ENCODE measurements around the gene ITPR2. TPM values are rescaled to one million over a fixed set of nuclear protein-coding genes. Genes with fewer than 3 reads are reported as not detected.

ITPR2 gene
- total RNA-seq, 3 donors from 2014 or later = 33.3 to 60.8 (median 54.0) TPM

DNA sequence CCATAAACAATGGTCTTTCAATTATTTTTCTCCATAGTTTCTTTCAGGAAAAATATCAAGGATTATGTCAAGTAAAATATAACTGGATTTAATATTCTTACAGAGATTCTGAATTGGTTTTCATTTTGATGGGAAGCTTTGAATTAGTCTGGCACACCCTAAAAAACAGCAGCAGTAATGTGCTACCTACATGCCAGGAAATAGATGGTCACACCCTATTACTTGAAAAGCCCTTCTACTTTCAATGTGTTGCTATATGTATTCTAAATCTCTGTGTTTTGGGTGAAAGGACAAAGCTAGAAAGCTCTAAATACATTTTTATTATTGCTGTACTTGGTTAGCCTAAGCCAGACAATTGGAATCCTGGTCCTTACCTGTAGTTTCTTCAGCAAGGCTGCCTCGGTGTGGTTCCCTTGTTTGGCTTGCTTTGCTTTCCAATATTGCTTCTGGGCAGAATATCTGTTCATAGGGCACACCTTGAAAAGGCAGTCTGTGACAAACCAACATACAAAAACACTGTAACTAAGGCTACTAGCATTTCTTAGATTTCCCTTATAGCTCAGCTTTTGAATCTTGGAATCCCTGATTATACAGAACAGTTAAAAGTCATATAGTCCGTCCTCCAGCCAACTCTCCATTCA, 107.6 kb downstream of the ITPR2 start:
- H3K4me1 ChIP-seq (ENCODE audit: low read depth) = no peaks in the 10 kb centered on the region
- no peaks in the 10 kb centered on the region for H3K36me3 ChIP-seq (ENCODE audit: low read depth)
- intact Hi-C loops (cut with DNase I, micrococcal nuclease) = no loop called here
- no peak overlapping the region for H3K4me3 ChIP-seq
- TF ChIP-seq, protein P1, sequence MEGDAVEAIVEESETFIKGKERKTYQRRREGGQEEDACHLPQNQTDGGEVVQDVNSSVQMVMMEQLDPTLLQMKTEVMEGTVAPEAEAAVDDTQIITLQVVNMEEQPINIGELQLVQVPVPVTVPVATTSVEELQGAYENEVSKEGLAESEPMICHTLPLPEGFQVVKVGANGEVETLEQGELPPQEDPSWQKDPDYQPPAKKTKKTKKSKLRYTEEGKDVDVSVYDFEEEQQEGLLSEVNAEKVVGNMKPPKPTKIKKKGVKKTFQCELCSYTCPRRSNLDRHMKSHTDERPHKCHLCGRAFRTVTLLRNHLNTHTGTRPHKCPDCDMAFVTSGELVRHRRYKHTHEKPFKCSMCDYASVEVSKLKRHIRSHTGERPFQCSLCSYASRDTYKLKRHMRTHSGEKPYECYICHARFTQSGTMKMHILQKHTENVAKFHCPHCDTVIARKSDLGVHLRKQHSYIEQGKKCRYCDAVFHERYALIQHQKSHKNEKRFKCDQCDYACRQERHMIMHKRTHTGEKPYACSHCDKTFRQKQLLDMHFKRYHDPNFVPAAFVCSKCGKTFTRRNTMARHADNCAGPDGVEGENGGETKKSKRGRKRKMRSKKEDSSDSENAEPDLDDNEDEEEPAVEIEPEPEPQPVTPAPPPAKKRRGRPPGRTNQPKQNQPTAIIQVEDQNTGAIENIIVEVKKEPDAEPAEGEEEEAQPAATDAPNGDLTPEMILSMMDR (IDR thresholded peaks at IDR 0.05) = no peak
- H3K9me3 ChIP-seq = no peaks in the 10 kb centered on the region
- no peak for ATAC-seq
- no peak for DNase-seq

DNA sequence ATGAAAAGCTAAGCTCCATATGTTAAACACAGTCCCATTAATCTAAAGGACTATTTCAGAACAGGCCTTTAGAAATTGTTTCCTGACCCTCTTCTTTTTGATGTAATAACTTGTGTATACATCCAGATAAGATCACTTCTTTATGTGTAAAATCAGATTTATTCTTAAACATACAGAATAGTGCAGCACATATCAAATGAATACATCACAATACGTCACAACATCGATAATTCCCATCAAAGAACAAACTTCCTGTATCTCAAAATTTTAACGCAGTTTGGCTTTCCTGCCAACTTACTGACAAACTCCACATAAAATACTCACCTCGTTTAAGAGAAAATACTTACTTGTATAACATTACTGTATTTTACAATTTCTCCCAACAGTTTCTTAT, 108.7 kb downstream of the ITPR2 start:
- intact Hi-C loops (cut with DNase I, micrococcal nuclease) = no loop called here
- H3K36me3 ChIP-seq (ENCODE audit: low read depth) = no peaks in the 10 kb centered on the region
- no peak overlapping the region for H3K4me3 ChIP-seq
- no peak for DNase-seq
- no peaks in the 10 kb centered on the region for H3K4me1 ChIP-seq (ENCODE audit: low read depth)
- no peaks in the 10 kb centered on the region for H3K9me3 ChIP-seq
- no peak for ATAC-seq
- TF ChIP-seq, protein P1 (IDR thresholded peaks at IDR 0.05) = no peak

DNA sequence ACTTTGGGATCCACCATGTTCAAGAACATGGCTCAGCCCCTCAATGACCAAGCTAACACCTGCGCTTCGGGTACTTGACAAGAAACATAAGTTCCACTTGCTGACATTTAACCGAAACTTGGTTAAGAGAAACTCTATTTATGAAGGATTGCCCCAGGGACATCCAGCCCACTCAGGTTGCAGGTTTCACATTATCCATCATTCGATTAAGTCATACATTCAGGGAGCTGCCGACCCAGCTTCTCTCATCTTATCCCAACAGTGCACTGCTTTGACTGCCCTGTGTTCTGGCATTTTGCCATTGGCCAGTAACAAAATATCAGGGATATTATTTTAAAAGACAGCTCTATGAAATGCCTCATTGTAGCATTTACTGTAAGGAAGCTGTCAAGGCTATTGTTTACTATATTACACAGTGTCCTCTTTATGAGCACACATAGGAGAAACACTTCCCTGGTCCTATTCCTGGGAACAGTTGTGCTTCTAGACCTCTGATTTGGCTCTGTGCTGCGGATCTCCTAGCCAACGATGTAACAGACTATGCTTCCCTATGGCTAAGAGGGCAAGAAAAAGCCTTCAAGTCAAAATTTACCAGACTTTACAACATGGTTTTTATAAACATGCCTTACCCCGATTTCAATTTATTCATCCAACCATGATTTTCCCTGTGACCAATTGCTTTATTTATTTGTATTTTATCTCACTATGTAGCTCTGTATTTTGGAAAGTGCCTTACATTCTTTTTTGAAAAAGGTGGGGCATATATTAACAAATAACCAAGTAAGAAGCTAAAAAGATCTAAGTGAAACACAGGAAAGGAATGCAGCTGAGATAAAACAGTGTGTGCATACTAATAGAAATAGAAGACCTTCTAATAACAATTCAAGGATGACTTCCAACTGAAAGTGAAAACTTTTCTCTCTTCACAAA, 109.3 kb downstream of the ITPR2 start:
- Histone ChIP-seq H3K9me3 (no peaks in the 10 kb centered on the region), H3K4me3 (no peak overlapping the region), H3K36me3 (ENCODE audit: low read depth) (no peaks in the 10 kb centered on the region), H3K4me1 (ENCODE audit: low read depth) (no peaks in the 10 kb centered on the region)
- TF ChIP-seq, protein P1 (IDR thresholded peaks at IDR 0.05) = no peak
- DNase-seq (no peak), ATAC-seq (peak; percentile 34)
- intact Hi-C loops (cut with DNase I, micrococcal nuclease) = no loop called here

DNA sequence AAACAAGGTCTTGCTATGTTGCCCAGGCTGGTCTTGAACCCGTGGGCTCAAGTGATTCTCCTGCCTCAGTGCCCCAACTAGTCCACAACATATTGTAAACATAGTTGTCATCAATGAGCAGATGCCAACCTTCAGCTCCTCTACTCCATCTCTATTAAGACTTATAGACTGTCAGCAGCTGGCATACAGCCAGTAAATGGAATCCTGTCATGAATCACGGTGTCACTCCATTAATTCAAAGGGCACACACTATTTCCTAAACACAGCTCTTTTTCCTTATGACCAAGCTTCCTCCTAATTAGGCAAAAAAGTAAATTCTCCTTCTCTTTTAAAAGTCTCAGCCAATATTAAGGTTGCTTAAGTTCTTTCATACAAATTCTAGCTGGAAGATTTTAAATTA, 111.2 kb downstream of the ITPR2 start:
- H3K4me3 ChIP-seq = no peak overlapping the region
- no peaks in the 10 kb centered on the region for H3K9me3 ChIP-seq
- no peaks in the 10 kb centered on the region for H3K4me1 ChIP-seq (ENCODE audit: low read depth)
- DNase-seq (no peak), ATAC-seq (no peak)
- TF ChIP-seq, protein P1 (IDR thresholded peaks at IDR 0.05) = no peak
- intact Hi-C loops (cut with DNase I, micrococcal nuclease) = no loop called here
- H3K36me3 ChIP-seq (ENCODE audit: low read depth) = no peaks in the 10 kb centered on the region

DNA sequence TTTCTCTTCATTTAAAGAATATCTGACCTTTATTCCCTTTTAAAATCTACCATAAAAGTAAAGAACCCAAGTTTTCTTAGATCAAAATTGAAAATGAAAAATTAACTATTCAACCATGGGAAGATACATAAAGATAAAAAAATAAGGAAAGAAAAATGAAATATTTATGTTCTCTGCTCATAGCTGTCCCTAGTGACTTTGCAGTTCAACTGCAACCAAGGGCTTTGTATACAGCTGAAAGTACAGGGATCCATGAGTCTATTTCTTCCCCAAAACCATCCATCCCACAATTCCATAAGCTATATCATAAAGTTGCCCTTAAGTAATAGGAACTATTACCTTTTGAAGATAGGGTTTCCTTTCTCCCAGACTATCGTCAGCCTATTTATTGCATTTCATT, 113.1 kb downstream of the ITPR2 start:
- no peaks in the 10 kb centered on the region for H3K36me3 ChIP-seq (ENCODE audit: low read depth)
- TF ChIP-seq, protein P1 (IDR thresholded peaks at IDR 0.05) = no peak
- intact Hi-C loops (cut with DNase I, micrococcal nuclease) = no loop called here
- ATAC-seq (no peak), DNase-seq (no peak)
- H3K9me3 ChIP-seq = no peaks in the 10 kb centered on the region
- H3K4me3 ChIP-seq = no peak overlapping the region
- H3K4me1 ChIP-seq (ENCODE audit: low read depth) = no peaks in the 10 kb centered on the region

Data from mucosa of descending colon (tissue), 3 donors.